Anterior cingulate cortex (tissue), 58 donors: Measurements from ENCODE around the gene CYB5R3.
"Not testable (repeated sequence)": the region's sequence is repeated elsewhere in the genome, so short reads cannot be mapped to it uniquely, and the experiment has no call there.

Experiments
- DNase-seq, 58 donors: peaks; one replicate each; lab custom pipeline; 2025; lab: John Stamatoyannopoulos, UW

CYB5R3 gene

GRCh38 chr22:42680648-42681047 is 31.5 kb upstream of the CYB5R3 start:
- DNase-seq: no peak

GRCh38 chr22:42679691-42680090 is 30.5 kb upstream of the CYB5R3 start:
- no peak for DNase-seq

GRCh38 chr22:42678894-42679293 is 29.7 kb upstream of the CYB5R3 start:
- no peak for DNase-seq

- not testable (repeated sequence) for DNase-seq
Measured at GRCh38 chr22:42677936-42678335, 28.7 kb upstream of the CYB5R3 start.

GRCh38 chr22:42676059-42676607 is 26.9 kb upstream of the CYB5R3 start:
- no peak for DNase-seq

- no peak for DNase-seq
Measured at GRCh38 chr22:42673898-42674401, 24.8 kb upstream of the CYB5R3 start.

GRCh38 chr22:42673071-42673470 is 23.9 kb upstream of the CYB5R3 start:
- DNase-seq: not testable (repeated sequence)

GRCh38 chr22:42670921-42671709 is 21.9 kb upstream of the CYB5R3 start:
- no peak for DNase-seq

- no peak for DNase-seq
Measured at GRCh38 chr22:42670046-42670445, 20.9 kb upstream of the CYB5R3 start.

GRCh38 chr22:42666393-42666792 is 17.2 kb upstream of the CYB5R3 start:
- DNase-seq: not testable (repeated sequence)

GRCh38 chr22:42664976-42665831 is 16.0 kb upstream of the CYB5R3 start:
- DNase-seq: no peak

- peak in 51 of 58 donors; percentile 20 to 86 (median 53) for DNase-seq
Measured at GRCh38 chr22:42661985-42662831, 13.0 kb upstream of the CYB5R3 start.

- no peak for DNase-seq
Measured at GRCh38 chr22:42656578-42656977, 7.4 kb upstream of the CYB5R3 start.

GRCh38 chr22:42655693-42656092 is 6.5 kb upstream of the CYB5R3 start:
- no peak for DNase-seq

GRCh38 chr22:42654436-42655073 is 5.4 kb upstream of the CYB5R3 start:
- DNase-seq: no peak

- no peak for DNase-seq
Measured at GRCh38 chr22:42653999-42654398, 4.8 kb upstream of the CYB5R3 start.

GRCh38 chr22:42651134-42651533 is 1.9 kb upstream of the CYB5R3 start:
- no peak for DNase-seq

- DNase-seq: peak in 26 of 58 donors; percentile 10 to 77 (median 56)
Measured at GRCh38 chr22:42648368-42649245, 585 bp downstream of the CYB5R3 start.

- DNase-seq: no peak
Measured at GRCh38 chr22:42648017-42648367, 1.2 kb downstream of the CYB5R3 start.
